Urinary bladder (tissue), 4 donors: ENCODE results near the gene GAS7. TPM values are rescaled to one million over a fixed set of nuclear protein-coding genes. Genes with fewer than 3 reads are reported as not detected.
A peak's percentile ranks its signal among the peaks of the same experiment; 100 is the strongest.

Source experiments
- DNase-seq: peaks from one replicate; pipeline ENCODE4 v3.0.0-alpha.2; 2015; ENCODE audit errors: extremely low spot score
- H3K27ac ChIP-seq: one replicate; pipeline ENCODE4 v1.5.1; 2013; ENCODE audit warnings: low read depth, mild to moderate bottlenecking, moderate library complexity
- H3K36me3 ChIP-seq: one replicate; pipeline ENCODE4 v1.6.1; 2013; ENCODE audit warnings: mild to moderate bottlenecking, moderate library complexity; ENCODE audit not compliant: insufficient read depth
- H3K4me1 ChIP-seq: one replicate; pipeline ENCODE4 v1.6.1; 2013; ENCODE audit warnings: mild to moderate bottlenecking, moderate library complexity; ENCODE audit not compliant: insufficient read depth
- H3K4me3 ChIP-seq: one replicate; pipeline ENCODE4 v1.5.1; 2013; ENCODE audit warnings: low read depth, low read length
- WGBS: extraction: QIAGEN DNeasy Blood & Tissue Kit; methylation state at CpG from one replicate; pipeline ENCODE4 v1.1.7; 2013; 5-methylcytosine and 5-hydroxymethylcytosine counted together
- polyA plus RNA-seq: library from polyadenylated mRNA; stranded (reverse); fragments of 200-250 nt; gene quantifications from one replicate; pipeline ENCODE4 v1.2.3, GENCODE V29; 2013
- total RNA-seq: library from RNA; depleted of rRNA; stranded (reverse); fragments of >200 nt; gene quantifications from one replicate; pipeline ENCODE4 v1.2.3, GENCODE V29; 2014
- donor health status: healthy with polysubstance abuse.
- donor health status: healthy.

GAS7 gene
- total and polyA plus RNA-seq, 2 donors, result 32.7 to 86.7 TPM

DNA sequence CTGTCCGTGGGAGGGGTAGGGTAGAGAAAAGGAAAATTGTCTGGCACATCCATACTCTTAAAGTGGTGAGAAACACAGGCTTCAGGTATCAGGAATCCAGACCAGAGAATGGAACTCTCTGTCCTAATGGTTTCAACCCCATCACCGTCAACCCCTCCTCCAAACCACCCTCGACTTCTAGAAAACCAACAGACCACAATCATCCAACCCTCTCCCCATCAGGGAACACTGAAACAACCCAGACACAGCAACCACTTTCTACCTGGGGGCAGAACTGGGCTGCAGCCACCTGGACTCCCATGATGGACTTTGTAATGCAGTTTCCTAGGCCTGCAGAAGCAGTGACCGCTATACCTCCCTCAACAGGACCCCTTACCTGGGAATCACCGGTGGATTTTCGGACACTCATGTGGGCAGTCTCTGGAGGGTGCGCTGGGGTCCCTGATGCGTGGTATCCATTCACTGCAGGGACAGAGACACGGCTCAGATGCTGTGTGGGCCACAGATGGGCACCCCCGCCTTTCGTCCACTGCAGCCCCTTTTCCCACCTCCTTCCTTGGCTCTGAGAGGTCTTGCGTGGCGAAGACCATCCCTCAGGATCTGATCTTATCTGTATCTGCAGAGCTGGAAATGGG, 229.0 kb downstream of the GAS7 start:
- H3K36me3 ChIP-seq, result no peaks in the 10 kb centered on the region
- H3K4me3 ChIP-seq, result no peak overlapping the region
- H3K27ac ChIP-seq, result no peak overlapping the region
- 87% methylated on average over 13 of the region's 13 CpGs for WGBS
- no peaks in the 10 kb centered on the region for H3K4me1 ChIP-seq
- no peak for DNase-seq

DNA sequence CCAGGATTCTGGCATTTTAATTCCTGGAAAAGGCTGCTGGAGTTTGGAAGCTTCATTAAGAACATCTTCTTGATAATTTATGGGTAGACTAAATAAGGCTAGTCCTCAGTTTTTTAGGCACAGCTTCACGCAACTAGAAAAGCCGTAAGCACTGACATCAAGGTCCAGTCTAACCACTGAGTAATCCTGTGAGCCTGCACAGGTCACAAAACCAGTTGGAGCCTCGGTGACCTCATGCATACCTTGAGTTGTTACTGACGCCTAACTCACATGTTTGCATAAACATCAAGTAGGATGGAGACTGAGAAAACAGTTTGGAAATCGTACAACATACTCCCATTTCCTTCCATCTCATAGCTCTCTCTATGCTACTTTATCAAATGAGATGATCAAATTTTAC, 229.5 kb downstream of the GAS7 start:
- no peaks in the 10 kb centered on the region for H3K4me1 ChIP-seq
- H3K4me3 ChIP-seq, result no peak overlapping the region
- 67% methylated on average over 5 of the region's 5 CpGs for WGBS
- no peak overlapping the region for H3K27ac ChIP-seq
- DNase-seq, result no peak
- H3K36me3 ChIP-seq, result no peaks in the 10 kb centered on the region

DNA sequence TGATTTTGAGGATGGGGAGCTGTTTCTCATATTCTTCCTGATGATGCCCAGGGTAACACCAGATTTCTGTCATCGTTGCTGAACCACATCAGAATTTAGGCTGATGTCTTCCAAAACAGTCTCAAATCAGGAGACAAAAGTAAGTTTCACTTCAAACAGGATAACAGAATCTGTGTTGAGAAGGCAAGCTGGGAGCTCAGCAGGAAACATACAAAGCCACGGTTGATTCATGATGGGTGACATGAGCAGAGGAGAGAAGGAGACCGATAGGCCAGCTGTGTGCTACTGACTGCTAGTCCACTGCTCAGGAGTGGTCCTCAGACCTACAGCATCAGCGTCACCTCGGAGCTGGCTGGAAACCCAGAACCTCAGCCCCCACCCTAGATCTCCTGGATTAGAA, 230.4 kb downstream of the GAS7 start:
- WGBS, result 52% methylated on average over 5 of the region's 5 CpGs
- no peak overlapping the region for H3K27ac ChIP-seq
- H3K4me3 ChIP-seq, result no peak overlapping the region
- DNase-seq, result no peak
- no peaks in the 10 kb centered on the region for H3K4me1 ChIP-seq
- no peaks in the 10 kb centered on the region for H3K36me3 ChIP-seq

DNA sequence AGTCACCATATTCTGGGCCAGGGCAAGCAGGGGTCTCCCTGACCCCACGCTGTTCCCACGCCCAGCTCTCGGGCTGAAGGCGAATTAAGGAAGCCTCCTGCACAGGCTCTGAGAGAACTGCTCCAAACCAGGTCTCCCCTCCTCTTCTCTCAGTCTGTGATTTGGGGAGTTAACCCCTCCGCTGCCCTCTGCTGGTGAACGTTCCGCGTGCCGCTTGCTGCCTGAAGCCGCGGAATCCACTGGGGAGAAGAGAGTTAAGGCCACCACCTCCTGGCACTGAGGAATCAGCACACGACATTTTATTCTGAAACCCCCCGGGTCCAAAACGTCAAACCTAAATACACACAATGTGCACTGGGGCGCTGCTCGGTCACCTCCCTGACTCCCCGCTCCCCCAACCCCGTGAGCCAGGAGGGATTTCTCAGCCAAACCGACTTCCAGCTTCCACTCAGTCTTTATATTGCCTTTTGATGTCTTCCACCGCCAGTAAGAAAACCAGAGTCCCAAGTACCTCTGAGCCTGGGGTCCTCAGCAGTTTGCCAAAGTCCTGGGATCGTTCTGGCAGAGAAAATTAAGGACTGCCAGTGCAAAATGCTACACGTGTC, 238.9 kb downstream of the GAS7 start:
- DNase-seq, result no peak
- Histone ChIP-seq H3K36me3 (no peaks in the 10 kb centered on the region), H3K4me1 (no peaks in the 10 kb centered on the region), H3K27ac (no peak overlapping the region), H3K4me3 (peak overlapping the region; percentile 2)
- 15% methylated on average over 22 of the region's 22 CpGs for WGBS

DNA sequence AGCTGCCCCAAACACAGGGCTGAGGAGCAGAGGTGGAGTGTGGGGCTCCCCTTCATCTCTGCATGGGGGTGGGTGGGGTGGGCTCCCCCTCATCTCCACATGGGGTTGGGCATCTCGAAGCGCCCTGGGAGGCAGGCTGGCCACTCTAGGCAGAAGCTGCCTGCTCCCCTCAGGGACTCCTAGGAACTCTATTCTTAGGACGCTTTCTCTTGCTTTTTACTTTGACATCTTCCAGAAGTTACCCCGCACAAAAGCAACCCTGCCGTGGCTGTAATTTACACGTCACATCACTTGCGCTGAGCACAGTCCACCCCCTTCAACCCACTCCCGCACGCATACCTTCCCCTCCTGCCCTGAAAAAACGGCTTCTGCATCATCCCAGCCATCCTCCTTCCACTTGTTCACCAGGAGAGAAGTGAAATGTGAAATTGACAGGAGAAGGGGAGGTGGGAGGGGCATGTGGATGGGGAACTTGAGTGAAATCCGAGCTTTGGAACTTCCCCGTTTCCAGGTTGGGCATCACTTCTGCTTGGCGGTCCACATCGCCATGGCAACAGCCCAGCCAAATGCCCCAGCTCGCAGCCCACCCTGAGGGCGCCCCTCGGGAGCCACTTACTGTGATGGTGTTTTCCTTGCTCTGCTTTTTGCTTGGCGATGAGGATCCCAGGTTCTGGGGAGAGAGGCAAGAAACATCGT, 239.7 kb downstream of the GAS7 start:
- Histone ChIP-seq H3K36me3 (no peaks in the 10 kb centered on the region), H3K4me3 (no peak overlapping the region), H3K27ac (no peak overlapping the region), H3K4me1 (no peaks in the 10 kb centered on the region)
- WGBS, result 68% methylated on average over 19 of the region's 19 CpGs
- DNase-seq, result no peak

DNA sequence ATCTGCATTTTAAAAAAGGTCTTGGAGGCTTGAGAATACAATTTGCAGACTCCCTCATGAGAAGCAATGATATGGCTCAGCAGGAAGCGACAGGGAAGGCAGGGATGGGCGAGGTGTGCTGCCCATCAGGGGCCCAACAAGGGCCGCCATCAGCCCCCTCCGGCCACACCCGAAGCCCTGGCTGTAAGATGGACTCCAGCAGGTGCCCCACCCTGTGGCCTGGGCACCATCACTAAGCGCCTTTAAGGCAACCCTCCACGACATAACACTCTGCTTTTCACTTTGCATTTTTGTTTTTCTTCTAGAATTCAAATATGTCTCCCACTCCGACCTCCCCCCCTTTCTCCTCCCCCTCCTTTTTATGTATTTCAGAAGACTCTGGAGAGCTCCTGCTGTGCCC, 241.2 kb downstream of the GAS7 start:
- no peaks in the 10 kb centered on the region for H3K36me3 ChIP-seq
- H3K27ac ChIP-seq, result no peak overlapping the region
- 92% methylated on average over 8 of the region's 8 CpGs for WGBS
- no peaks in the 10 kb centered on the region for H3K4me1 ChIP-seq
- DNase-seq, result no peak
- H3K4me3 ChIP-seq, result no peak overlapping the region

DNA sequence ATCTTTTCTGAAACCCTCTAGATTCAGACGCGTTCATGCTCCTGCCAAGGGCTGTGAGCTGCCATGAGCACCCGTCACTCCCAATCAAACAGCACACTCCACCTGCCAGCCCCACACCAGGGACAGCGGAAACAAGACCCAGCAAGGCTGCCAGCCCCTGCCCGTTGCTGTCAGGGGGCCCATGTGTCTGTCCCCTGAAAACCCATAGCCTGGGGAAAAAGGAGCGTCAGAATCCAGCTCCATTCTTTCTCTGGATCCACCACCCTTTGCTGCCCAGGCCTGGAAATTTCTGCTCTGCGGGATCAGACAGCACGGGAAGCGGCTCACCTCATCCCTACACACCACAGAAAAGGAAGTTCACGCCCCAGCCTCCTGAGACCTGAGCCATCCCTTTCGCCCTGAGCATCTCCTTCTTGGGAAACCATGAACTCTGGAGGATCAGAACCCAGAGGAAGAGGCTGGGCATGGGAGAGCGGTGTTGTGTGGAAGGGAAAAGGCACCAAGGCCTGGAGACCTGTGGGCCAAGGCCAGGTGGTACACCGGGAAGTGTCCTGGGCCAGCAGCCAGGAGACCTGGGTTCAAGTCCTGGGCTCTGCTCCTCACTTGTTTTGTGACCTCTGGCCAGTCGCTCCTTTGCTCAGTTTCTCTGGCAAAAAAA, 241.8 kb downstream of the GAS7 start:
- H3K4me3 ChIP-seq, result no peak overlapping the region
- no peaks in the 10 kb centered on the region for H3K4me1 ChIP-seq
- no peak overlapping the region for H3K27ac ChIP-seq
- WGBS, result 79% methylated on average over 14 of the region's 14 CpGs
- DNase-seq, result no peak
- H3K36me3 ChIP-seq, result no peaks in the 10 kb centered on the region

DNA sequence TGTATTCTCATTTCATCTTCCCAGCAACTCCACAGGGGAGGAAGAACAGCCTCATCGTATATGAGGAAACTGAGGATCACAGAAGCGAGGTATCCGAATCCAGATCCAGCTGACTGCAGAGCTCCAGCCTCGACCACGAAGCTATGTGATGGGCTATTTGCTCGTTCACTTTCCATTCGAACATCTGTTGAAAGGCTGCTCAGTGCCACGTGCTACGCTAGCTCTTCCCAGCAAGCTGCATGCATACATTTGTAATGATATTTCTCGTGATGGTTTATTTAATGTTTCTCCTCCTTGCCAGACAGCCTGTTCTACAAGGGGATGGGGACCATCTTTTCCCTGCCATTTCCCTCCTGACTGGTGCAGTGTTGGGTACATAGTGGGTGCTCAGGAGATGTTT, 244.9 kb downstream of the GAS7 start:
- Histone ChIP-seq H3K36me3 (no peaks in the 10 kb centered on the region), H3K27ac (no peak overlapping the region), H3K4me1 (no peaks in the 10 kb centered on the region), H3K4me3 (no peak overlapping the region)
- WGBS, result 56% methylated on average over 10 of the region's 10 CpGs
- no peak for DNase-seq

DNA sequence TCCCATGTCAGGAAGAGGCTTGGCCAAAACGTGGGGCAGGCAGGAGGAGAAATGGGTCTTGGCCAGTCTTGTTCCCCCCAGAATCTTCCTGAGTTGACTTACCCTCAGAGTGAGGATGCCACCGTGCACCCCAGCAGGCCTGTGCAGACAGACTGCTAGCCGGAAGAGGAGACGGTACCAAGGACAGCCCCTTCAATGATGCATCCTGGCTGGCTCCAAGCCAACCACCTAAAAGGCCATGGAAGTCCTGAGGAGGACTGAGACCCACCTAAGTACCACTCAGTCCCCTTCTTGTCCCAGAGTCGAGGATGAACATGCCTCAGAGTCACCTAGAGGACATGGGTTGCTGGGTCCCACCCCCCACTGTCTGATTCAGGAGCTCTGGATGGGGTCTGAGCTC, 246.6 kb downstream of the GAS7 start:
- 78% methylated on average over 5 of the region's 5 CpGs for WGBS
- H3K4me3 ChIP-seq, result no peak overlapping the region
- DNase-seq, result no peak
- H3K27ac ChIP-seq, result no peak overlapping the region
- no peaks in the 10 kb centered on the region for H3K36me3 ChIP-seq
- no peaks in the 10 kb centered on the region for H3K4me1 ChIP-seq

DNA sequence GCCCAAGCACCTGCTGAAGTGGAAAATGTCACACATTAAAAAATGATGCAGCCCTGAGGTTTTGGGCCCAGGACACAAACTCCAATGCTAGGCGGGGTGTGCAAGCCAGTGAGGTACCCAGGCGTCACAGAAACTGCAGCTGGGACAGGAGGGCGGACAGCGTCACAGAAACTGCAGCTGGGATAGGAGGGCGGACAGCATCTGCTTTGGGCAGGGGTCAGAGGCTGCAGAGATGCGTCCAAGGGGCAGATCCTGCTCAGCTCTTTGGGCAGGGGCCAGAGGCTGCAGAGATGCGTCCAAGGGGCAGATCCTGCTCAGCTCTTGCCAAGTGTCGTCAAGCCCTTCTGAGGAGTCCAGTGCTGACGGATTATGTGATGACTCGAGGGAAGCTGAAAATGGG, 249.5 kb downstream of the GAS7 start:
- H3K27ac ChIP-seq, result no peak overlapping the region
- 48% methylated on average over 10 of the region's 10 CpGs for WGBS
- H3K4me1 ChIP-seq, result no peaks in the 10 kb centered on the region
- no peaks in the 10 kb centered on the region for H3K36me3 ChIP-seq
- no peak overlapping the region for H3K4me3 ChIP-seq
- DNase-seq, result no peak

DNA sequence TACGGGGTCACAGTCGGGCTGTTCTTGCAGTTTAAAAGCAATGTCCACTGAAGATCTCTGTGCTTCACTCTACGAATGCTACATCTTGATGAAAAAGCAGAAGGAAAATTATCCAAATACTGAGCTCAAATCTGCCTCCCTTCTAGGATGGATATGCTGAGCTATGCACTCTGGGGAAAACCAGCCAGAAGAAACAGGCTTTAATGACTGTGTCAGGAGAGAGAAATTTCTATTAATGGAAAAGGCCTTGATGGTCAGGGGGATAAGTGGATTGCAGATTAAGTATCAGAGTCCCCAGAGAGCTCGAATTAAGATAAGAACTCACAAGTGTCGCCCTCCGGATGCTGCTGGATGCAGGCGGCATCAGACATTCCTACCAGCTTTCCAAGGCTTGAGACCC, 253.7 kb downstream of the GAS7 start:
- H3K27ac ChIP-seq, result no peak overlapping the region
- H3K4me3 ChIP-seq, result no peak overlapping the region
- no peaks in the 10 kb centered on the region for H3K36me3 ChIP-seq
- DNase-seq, result no peak
- 78% methylated on average over 7 of the region's 7 CpGs for WGBS
- no peaks in the 10 kb centered on the region for H3K4me1 ChIP-seq

DNA sequence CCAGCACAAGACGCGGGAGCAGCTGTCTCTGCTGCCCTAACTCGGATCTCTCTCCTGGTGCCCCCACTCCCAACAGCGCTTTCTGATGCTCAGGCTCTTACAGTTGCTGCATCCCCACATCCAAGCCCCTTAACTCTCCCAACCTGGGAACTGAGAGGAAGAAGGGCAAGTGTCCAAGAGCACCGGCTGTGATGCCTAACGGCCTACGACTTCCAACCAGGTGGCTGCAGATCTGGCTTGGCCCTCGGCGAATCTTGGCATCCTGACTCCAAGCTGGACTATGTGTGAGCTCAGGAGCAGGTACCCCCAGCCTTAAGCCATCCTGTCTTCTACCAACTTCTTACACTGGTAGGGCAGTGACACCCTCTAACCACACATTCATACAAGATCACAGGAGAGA, 255.1 kb downstream of the GAS7 start:
- H3K4me1 ChIP-seq, result no peaks in the 10 kb centered on the region
- no peak overlapping the region for H3K27ac ChIP-seq
- no peak overlapping the region for H3K4me3 ChIP-seq
- no peaks in the 10 kb centered on the region for H3K36me3 ChIP-seq
- 82% methylated on average over 9 of the region's 9 CpGs for WGBS
- DNase-seq, result no peak

DNA sequence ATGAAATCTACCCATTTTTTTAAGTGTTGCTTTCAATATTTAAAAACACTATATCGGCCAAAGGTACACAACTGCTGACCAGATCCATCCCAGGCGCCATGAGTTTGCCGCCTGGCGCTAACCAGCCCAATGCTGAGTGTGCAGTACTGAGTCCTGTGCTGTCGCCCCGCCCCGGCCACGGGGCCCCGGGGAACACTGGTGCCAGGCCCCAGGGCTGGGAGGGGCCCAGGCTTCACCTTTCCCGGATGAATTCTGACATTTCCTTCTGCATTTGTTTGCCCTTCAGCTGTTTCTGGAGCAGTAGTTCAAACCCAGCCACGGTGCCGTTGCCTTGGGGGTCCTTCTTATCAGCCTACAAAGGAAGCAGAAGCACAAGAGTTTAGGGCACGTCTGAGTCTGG, 255.5 kb downstream of the GAS7 start:
- 81% methylated on average over 13 of the region's 13 CpGs for WGBS
- Histone ChIP-seq H3K36me3 (no peaks in the 10 kb centered on the region), H3K4me3 (no peak overlapping the region), H3K27ac (no peak overlapping the region), H3K4me1 (no peaks in the 10 kb centered on the region)
- DNase-seq, result no peak

DNA sequence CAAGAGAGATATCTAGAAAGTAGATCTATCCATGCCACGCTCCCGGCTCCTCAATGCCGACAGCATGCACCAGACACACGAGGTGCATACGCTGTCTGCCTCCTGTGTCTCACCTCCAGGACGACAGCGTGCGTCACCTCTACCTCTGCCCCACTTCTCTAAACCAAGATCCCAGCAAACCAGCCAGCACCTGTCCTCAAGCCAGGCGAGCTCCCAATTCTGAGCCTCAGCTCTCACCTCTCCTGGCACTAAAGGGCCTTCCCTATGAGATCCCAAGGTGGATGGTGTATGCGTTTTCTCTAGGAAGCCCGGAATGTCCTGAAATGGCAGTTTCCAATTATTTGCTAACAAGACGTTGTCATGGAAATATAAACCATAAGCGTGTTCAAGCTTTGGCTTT, 257.1 kb downstream of the GAS7 start:
- Histone ChIP-seq H3K27ac (no peak overlapping the region), H3K4me1 (no peaks in the 10 kb centered on the region), H3K36me3 (no peaks in the 10 kb centered on the region), H3K4me3 (no peak overlapping the region)
- DNase-seq, result no peak
- 89% methylated on average over 13 of the region's 13 CpGs for WGBS
